ENCODE data around the gene ADAMTS10. TPM values are rescaled to one million over a fixed set of nuclear protein-coding genes. Genes with fewer than 3 reads are reported as not detected.

ADAMTS10 gene
- polyA plus RNA-seq, 1 experiment, result 6.4 TPM

GRCh38 chr19:8550070-8550469, 60.4 kb downstream of the ADAMTS10 start:
- H3K27ac ChIP-seq (ENCODE audit: low read depth, low read length), result no peak overlapping the region
- no peak for TF ChIP-seq CTCF (IDR thresholded peaks at IDR 0.05; ENCODE audit: low read depth, low read length)
- POLR2A ChIA-PET, result interaction anchor here (0.6 kb wide), 1 partner anchor 30 kb away, joined by 4 read pairs; no protein-coding TSS in a partner anchor
- no peaks in the 10 kb centered on the region for H3K27me3 ChIP-seq (ENCODE audit: control insufficient read depth, insufficient read depth, low read length)
- peaks cover 3% of the 10 kb centered on the region; the same call in 1 of the 2 replicates for H3K9me3 ChIP-seq (ENCODE audit: control insufficient read depth, insufficient read depth, low read length)
- no peak for DNase-seq (ENCODE audit: low read depth, low spot score)
- H3K4me3 ChIP-seq (ENCODE audit: low read depth, low read length), result no peak overlapping the region
- CTCF ChIA-PET, result interaction anchor here (0.6 kb wide), 1 partner anchor 209 kb away, joined by 4 read pairs; no protein-coding TSS in a partner anchor

- Histone ChIP-seq H3K4me3 (ENCODE audit: low read depth, low read length) (no peak overlapping the region), H3K27me3 (ENCODE audit: control insufficient read depth, insufficient read depth, low read length) (no peaks in the 10 kb centered on the region), H3K9me3 (ENCODE audit: control insufficient read depth, insufficient read depth, low read length) (peaks cover 3% of the 10 kb centered on the region; the same call in 1 of the 2 replicates), H3K27ac (ENCODE audit: low read depth, low read length) (no peak overlapping the region)
- no peak for TF ChIP-seq CTCF (IDR thresholded peaks at IDR 0.05; ENCODE audit: low read depth, low read length)
- no peak for DNase-seq (ENCODE audit: low read depth, low spot score)
- ChIA-PET POLR2A (no interaction called here), CTCF (interaction anchor here (0.6 to 2.2 kb wide), 3 partner anchors 35 to 135 kb away, joined by 3 to 9 read pairs (median 6); no protein-coding TSS in a partner anchor)
These were observed 64.8 kb downstream of the ADAMTS10 start for GRCh38 chr19:8545743-8546142.

- POLR2A ChIA-PET, result interaction anchor here (0.5 kb wide), 1 partner anchor 54 kb away, joined by 3 read pairs; no protein-coding TSS in a partner anchor
These were observed 66.3 kb downstream of the ADAMTS10 start for GRCh38 chr19:8544168-8544567.

GRCh38 chr19:8539621-8540149, 70.8 kb downstream of the ADAMTS10 start:
- no peak for DNase-seq (ENCODE audit: low read depth, low spot score)
- no peaks in the 10 kb centered on the region for H3K9me3 ChIP-seq (ENCODE audit: control insufficient read depth, insufficient read depth, low read length)
- TF ChIP-seq CTCF (IDR thresholded peaks at IDR 0.05; ENCODE audit: low read depth, low read length), result no peak
- ChIA-PET CTCF (interaction anchor here (0.6 to 1.1 kb wide), 2 partner anchors 42 to 170 kb away, joined by 3 to 4 read pairs; no protein-coding TSS in a partner anchor), POLR2A (no interaction called here)
- no peak overlapping the region for H3K4me3 ChIP-seq (ENCODE audit: low read depth, low read length)
- no peaks in the 10 kb centered on the region for H3K27me3 ChIP-seq (ENCODE audit: control insufficient read depth, insufficient read depth, low read length)
- H3K27ac ChIP-seq (ENCODE audit: low read depth, low read length), result no peak overlapping the region

More at GRCh38 chr19:8544168-8544567, 66.3 kb downstream of the ADAMTS10 start:
- Histone ChIP-seq H3K27me3 (ENCODE audit: control insufficient read depth, insufficient read depth, low read length) (no peaks in the 10 kb centered on the region), H3K9me3 (ENCODE audit: control insufficient read depth, insufficient read depth, low read length) (no peaks in the 10 kb centered on the region), H3K27ac (ENCODE audit: low read depth, low read length) (no peak overlapping the region), H3K4me3 (ENCODE audit: low read depth, low read length) (no peak overlapping the region)
- CTCF ChIA-PET, result interaction anchor here (2.2 kb wide), 1 partner anchor 37 kb away, joined by 9 read pairs; no protein-coding TSS in a partner anchor
- TF ChIP-seq CTCF (IDR thresholded peaks at IDR 0.05; ENCODE audit: low read depth, low read length), result no peak
- DNase-seq (ENCODE audit: low read depth, low spot score), result no peak

GRCh38 chr19:8537099-8537498, 73.4 kb downstream of the ADAMTS10 start:
- CTCF ChIA-PET, result no interaction called here
- Histone ChIP-seq H3K9me3 (ENCODE audit: control insufficient read depth, insufficient read depth, low read length) (no peaks in the 10 kb centered on the region), H3K27ac (ENCODE audit: low read depth, low read length) (no peak overlapping the region), H3K27me3 (ENCODE audit: control insufficient read depth, insufficient read depth, low read length) (no peaks in the 10 kb centered on the region), H3K4me3 (ENCODE audit: low read depth, low read length) (no peak overlapping the region)
- TF ChIP-seq CTCF (IDR thresholded peaks at IDR 0.05; ENCODE audit: low read depth, low read length), result no peak
- POLR2A ChIA-PET, result no interaction called here
- no peak for DNase-seq (ENCODE audit: low read depth, low spot score)
